GM21737 (cell line): ENCODE measurements around the gene HAUS2.

Experiments
- ATAC-seq: cut with Tn5 transposase; IDR thresholded peaks from one replicate; pipeline ENCODE4 v1.9.1; 2021; ENCODE audit warnings: mild to moderate bottlenecking, moderate library complexity; ENCODE audit not compliant: unreplicated experiment

Gene HAUS2

DNA sequence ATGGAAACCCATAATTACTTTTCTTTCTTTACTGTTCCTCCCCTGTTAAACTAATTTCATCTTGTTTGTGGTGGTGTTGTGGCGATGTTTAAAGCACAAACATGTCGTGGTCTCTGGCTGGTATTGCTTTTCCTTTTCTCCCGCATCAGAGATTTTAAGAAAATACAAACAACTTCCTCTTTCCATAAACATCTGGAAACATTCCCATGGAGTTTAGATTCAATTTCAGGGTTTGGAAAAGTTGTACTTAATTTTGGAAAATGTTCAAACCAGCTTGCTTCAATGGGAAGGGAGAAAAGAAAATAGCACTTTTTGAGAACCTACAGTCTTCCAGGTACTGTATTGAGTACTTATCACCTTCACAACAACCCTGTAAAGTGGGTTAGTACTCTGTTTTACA lies 57.2 kb downstream of the HAUS2 start:
- ATAC-seq, result no peak

DNA sequence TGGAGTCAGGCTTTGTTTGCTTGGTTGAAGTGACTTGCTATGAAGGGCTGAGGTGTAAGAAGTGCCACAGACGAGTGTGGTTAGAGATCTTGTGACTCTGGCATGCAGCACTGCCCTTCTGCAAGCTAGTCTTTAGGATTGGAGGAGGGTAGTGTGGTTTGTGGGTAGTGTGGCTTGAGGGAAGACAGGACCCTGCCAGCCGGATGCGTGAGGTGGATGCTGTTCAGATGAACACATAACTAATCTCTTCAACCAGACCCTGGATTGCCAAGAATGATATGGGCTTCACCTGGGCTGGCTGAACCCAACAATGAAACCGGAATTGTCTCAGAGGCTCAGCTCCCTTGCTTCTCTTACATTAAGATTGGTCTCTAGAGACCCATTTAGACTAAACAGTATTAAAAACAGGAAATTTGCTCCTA lies 59.5 kb downstream of the HAUS2 start:
- ATAC-seq, result peak; percentile 61

GRCh38 chr15:42608752-42609488 lies 60.3 kb downstream of the HAUS2 start:
- ATAC-seq, result no peak

GRCh38 chr15:42611532-42611931 lies 62.9 kb downstream of the HAUS2 start:
- no peak for ATAC-seq

DNA sequence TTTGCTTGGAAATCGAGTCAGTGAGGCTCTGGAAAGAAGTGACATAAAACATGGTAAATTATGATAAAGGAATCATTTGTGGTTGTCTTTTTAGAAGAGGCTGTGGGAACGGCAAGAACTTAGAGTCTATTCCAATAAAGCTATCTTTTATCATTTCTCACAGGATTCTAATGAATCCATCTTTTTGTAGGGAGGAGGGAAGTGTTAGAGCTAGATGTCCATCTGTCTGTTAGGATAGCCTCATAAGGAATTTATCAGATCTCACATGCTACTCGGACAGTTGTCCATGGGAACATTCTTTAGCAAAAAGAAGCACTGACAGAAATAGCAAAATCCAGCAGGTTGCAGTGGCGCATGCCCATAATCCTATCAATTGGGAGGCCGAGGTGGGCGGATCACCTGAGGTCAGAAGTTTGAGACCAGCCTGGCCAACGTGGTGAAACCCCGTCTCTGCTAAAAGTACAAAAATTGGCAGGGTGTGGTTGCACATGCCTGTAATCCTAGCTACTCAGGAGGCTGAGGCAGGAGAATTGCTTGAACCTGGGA lies 63.8 kb downstream of the HAUS2 start:
- ATAC-seq, result no peak

DNA sequence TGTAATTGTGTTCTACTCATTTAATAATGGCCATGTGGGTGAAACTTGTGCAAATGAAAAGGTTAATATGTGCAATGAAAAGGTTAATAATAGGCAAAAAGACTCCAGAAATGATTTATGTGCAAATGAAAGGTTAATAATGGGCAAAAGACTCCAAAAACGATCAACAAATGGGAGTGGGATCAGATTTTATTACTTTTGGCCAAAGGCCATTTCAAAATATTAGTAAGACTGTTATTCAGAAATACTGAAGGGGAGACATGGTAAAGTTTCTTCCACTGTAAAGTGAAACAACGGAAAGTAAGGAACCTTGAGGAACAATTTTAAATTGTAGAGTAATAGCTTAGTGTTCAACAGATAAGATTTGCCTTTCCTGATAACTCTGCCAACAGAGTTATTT lies 67.5 kb downstream of the HAUS2 start:
- no peak for ATAC-seq
